SK-N-MC (cell line): ENCODE measurements around the gene CPNE9.

ENCODE experiments used
- DNase-seq: peaks from one replicate; pipeline ENCODE4 v3.0.0-alpha.2; 2011; ENCODE audit warnings: low read depth, low spot score
- H3K27ac ChIP-seq: fragments of 200-600 bp; sonication (generic); 2 replicates; pipeline ENCODE4 v1.5.1; 2016; ENCODE audit warnings: mixed run types
- H3K36me3 ChIP-seq: fragments of 200-600 bp; sonication (generic); 2 replicates; pipeline ENCODE4 v1.6.1; 2017; ENCODE audit warnings: antibody characterized with exemption, low read length, mixed read lengths; ENCODE audit not compliant: insufficient read depth
- H3K4me3 ChIP-seq: fragments of 200-600 bp; sonication (generic); 2 replicates; pipeline ENCODE4 v1.5.1; 2016
- H3K9ac ChIP-seq: fragments of 200-600 bp; sonication (generic); 2 replicates; pipeline ENCODE4 v1.8.0; 2017; ENCODE audit warnings: mixed run types, mixed read lengths; ENCODE audit not compliant: insufficient read length
- H3K9me3 ChIP-seq: fragments of 200-600 bp; sonication (generic); 2 replicates; pipeline ENCODE4 v1.6.1; 2017; ENCODE audit warnings: low read depth, mild to moderate bottlenecking, antibody characterized with exemption, low read length, moderate library complexity, mixed read lengths
- EZH2 ChIP-seq: fragments of 200-600 bp; sonication (generic); IDR thresholded peaks from one replicate; pipeline ENCODE4 v1.6.1; 2017; ENCODE audit warnings: antibody characterized with exemption
- FOXP2 ChIP-seq: optimal IDR thresholded peaks from 2 replicates; pipeline ENCODE3; 2011; ENCODE audit warnings: mild to moderate bottlenecking, moderate library complexity; ENCODE audit not compliant: insufficient read depth; ENCODE audit errors: extremely low read length, control extremely low read depth
- POLR2AphosphoS5 ChIP-seq: IDR thresholded peaks from 2 replicates; pipeline ENCODE4 v1.6.1; 2012; ENCODE audit warnings: mild to moderate bottlenecking, low read depth, low read length, borderline replicate concordance

CPNE9 gene

GRCh38 chr3:9715764-9716437 is 12.3 kb downstream of the CPNE9 start:
- Histone ChIP-seq H3K9me3 (no peaks in the 10 kb centered on the region), H3K36me3 (no peaks in the 10 kb centered on the region), H3K9ac (no peak overlapping the region), H3K27ac (no peak overlapping the region), H3K4me3 (no peak overlapping the region)
- DNase-seq = no peak
- TF ChIP-seq FOXP2 = no peak
- TF ChIP-seq POLR2AphosphoS5 = no peak
- TF ChIP-seq EZH2 = no peak

- H3K9ac ChIP-seq = no peak overlapping the region
- no peak overlapping the region for H3K27ac ChIP-seq
- no peak for DNase-seq
- TF ChIP-seq FOXP2 (no peak), POLR2AphosphoS5 (no peak), EZH2 (no peak)
- H3K9me3 ChIP-seq = no peaks in the 10 kb centered on the region
- H3K4me3 ChIP-seq = no peak overlapping the region
- H3K36me3 ChIP-seq = no peaks in the 10 kb centered on the region
Measured at GRCh38 chr3:9716801-9717555, 13.3 kb downstream of the CPNE9 start.

GRCh38 chr3:9717563-9717962 is 13.9 kb downstream of the CPNE9 start:
- Histone ChIP-seq H3K9ac (no peak overlapping the region), H3K36me3 (no peaks in the 10 kb centered on the region), H3K27ac (no peak overlapping the region), H3K9me3 (no peaks in the 10 kb centered on the region), H3K4me3 (no peak overlapping the region)
- DNase-seq = no peak
- TF ChIP-seq FOXP2 (no peak), EZH2 (no peak), POLR2AphosphoS5 (no peak)

GRCh38 chr3:9718118-9718517 is 14.5 kb downstream of the CPNE9 start:
- Histone ChIP-seq H3K27ac (no peak overlapping the region), H3K9ac (no peak overlapping the region), H3K9me3 (no peaks in the 10 kb centered on the region), H3K4me3 (no peak overlapping the region), H3K36me3 (no peaks in the 10 kb centered on the region)
- DNase-seq = no peak
- TF ChIP-seq FOXP2 = no peak

GRCh38 chr3:9721015-9721699 is 17.5 kb downstream of the CPNE9 start:
- TF ChIP-seq POLR2AphosphoS5 (no peak), FOXP2 (no peak), EZH2 (no peak)
- H3K4me3 ChIP-seq = no peak overlapping the region
- no peak overlapping the region for H3K9ac ChIP-seq
- no peak overlapping the region for H3K27ac ChIP-seq
- no peaks in the 10 kb centered on the region for H3K36me3 ChIP-seq
- DNase-seq = no peak
- no peaks in the 10 kb centered on the region for H3K9me3 ChIP-seq

- TF ChIP-seq EZH2 = no peak
- TF ChIP-seq POLR2AphosphoS5 = no peak
- TF ChIP-seq FOXP2 = no peak
- H3K4me3 ChIP-seq = no peak overlapping the region
Measured at GRCh38 chr3:9721700-9722060, 18.0 kb downstream of the CPNE9 start.

GRCh38 chr3:9725775-9726515 is 22.3 kb downstream of the CPNE9 start:
- Histone ChIP-seq H3K27ac (no peak overlapping the region), H3K36me3 (no peaks in the 10 kb centered on the region), H3K4me3 (no peak overlapping the region), H3K9ac (no peak overlapping the region), H3K9me3 (no peaks in the 10 kb centered on the region)
- no peak for DNase-seq
- TF ChIP-seq POLR2AphosphoS5 (no peak), EZH2 (no peak)

More at GRCh38 chr3:9721700-9722060, 18.0 kb downstream of the CPNE9 start:
- DNase-seq = no peak
- Histone ChIP-seq H3K36me3 (no peaks in the 10 kb centered on the region), H3K9ac (no peak overlapping the region), H3K9me3 (no peaks in the 10 kb centered on the region), H3K27ac (no peak overlapping the region)

- Histone ChIP-seq H3K27ac (no peak overlapping the region), H3K9me3 (no peaks in the 10 kb centered on the region), H3K9ac (no peak overlapping the region), H3K4me3 (no peak overlapping the region), H3K36me3 (no peaks in the 10 kb centered on the region)
- no peak for TF ChIP-seq EZH2
- no peak for TF ChIP-seq FOXP2
- TF ChIP-seq POLR2AphosphoS5 = no peak
- DNase-seq = no peak
Measured at GRCh38 chr3:9727041-9727595, 23.5 kb downstream of the CPNE9 start.
